Bladder microvascular endothelial cell (primary cell): Measurements from ENCODE around the gene ITIH2. TPM values are rescaled to one million over a fixed set of nuclear protein-coding genes. Genes with fewer than 3 reads are reported as not detected.

Experiments used
- total RNA-seq: library from RNA; depleted of rRNA; stranded (reverse); fragments of >200 nt; gene quantifications from 2 replicates; pipeline ENCODE4 v1.2.3, GENCODE V29; 2014

Gene ITIH2
- total RNA-seq: not detected in 2 replicates

GRCh38 chr10:7703140-7703539, at the start of gene ITIH2:
TSS of gene ITIH2 (plus strand) at chr10:7703316. CDS start at chr10:7703435, 119 bp downstream.

GRCh38 chr10:7666253-7667023, 36.7 kb upstream of the ITIH2 start, which contains the start of gene ITIH5:
TSS of gene ITIH5 (minus strand) at chr10:7666966. CDS start at chr10:7666892, 74 bp downstream.

GRCh38 chr10:7787857-7788638, 84.9 kb downstream of the ITIH2 start, which contains the start of the genes ATP5F1C and KIN:
TSS of gene ATP5F1C (plus strand) at chr10:7788177. CDS start at chr10:7788208, 31 bp downstream.
TSS of gene KIN (minus strand) at chr10:7787993. CDS start at chr10:7787933, 60 bp downstream.

Other genes with a start within 250 kb of the ITIH2 start
- 1.8 and 2.6 TPM in 2 replicates for gene ITIH5, start 36.4 kb upstream of the ITIH2 start, total RNA-seq
- gene KIN, start 84.7 kb downstream of the ITIH2 start, total RNA-seq: 3.2 and 6.1 TPM in 2 replicates
- 234 and 238 TPM in 2 replicates for gene ATP5F1C, start 84.9 kb downstream of the ITIH2 start, total RNA-seq
- 1.1 and 2.1 TPM in 2 replicates for gene TAF3, start 115.2 kb downstream of the ITIH2 start, total RNA-seq